HG03469 (cell line): Measurements from ENCODE around the gene ACADVL.
A peak's percentile ranks its signal among the peaks of the same experiment; 100 is the strongest.
"Not testable (repeated sequence)": the region's sequence is repeated elsewhere in the genome, so short reads cannot be mapped to it uniquely, and the experiment has no call there.

Experiments
- ATAC-seq: cut with Tn5 transposase; IDR thresholded peaks from one replicate; pipeline ENCODE4 v1.9.1; 2021; ENCODE audit warnings: mild to moderate bottlenecking, moderate library complexity, moderate number of reproducible peaks; ENCODE audit not compliant: unreplicated experiment

ACADVL gene

GRCh38 chr17:7234083-7234951 is 14.6 kb downstream of the ACADVL start, which contains the start of gene DVL2:
Gene DVL2, minus strand, starts transcription at chr17:7234517. Its CDS starts 255 bp downstream, at chr17:7234262.
- no peak for ATAC-seq

GRCh38 chr17:7235693-7236665 is 16.2 kb downstream of the ACADVL start:
- no peak for ATAC-seq

GRCh38 chr17:7236808-7237207 is 17.1 kb downstream of the ACADVL start:
- ATAC-seq = no peak

GRCh38 chr17:7237266-7237760 is 17.6 kb downstream of the ACADVL start:
- no peak for ATAC-seq

GRCh38 chr17:7237761-7238419 is 18.2 kb downstream of the ACADVL start:
- ATAC-seq = no peak

GRCh38 chr17:7238420-7239090 is 18.8 kb downstream of the ACADVL start:
- no peak for ATAC-seq

GRCh38 chr17:7239091-7240027 is 19.6 kb downstream of the ACADVL start, which contains the start of gene PHF23:
Gene PHF23, minus strand, starts transcription at chr17:7239457. Its CDS starts 178 bp downstream, at chr17:7239279.
- ATAC-seq = peak; percentile 33

GRCh38 chr17:7240375-7240774 is 20.6 kb downstream of the ACADVL start:
- ATAC-seq = no peak

GRCh38 chr17:7241090-7241733 is 21.5 kb downstream of the ACADVL start:
- ATAC-seq = no peak

GRCh38 chr17:7241783-7242716 is 22.3 kb downstream of the ACADVL start, which contains the start of gene GABARAP:
Gene GABARAP, minus strand, starts transcription at chr17:7242449. Its CDS starts 119 bp downstream, at chr17:7242330.
- ATAC-seq = no peak

- no peak for ATAC-seq
Measured at GRCh38 chr17:7242717-7243452, 23.1 kb downstream of the ACADVL start.

GRCh38 chr17:7243453-7243729 is 23.7 kb downstream of the ACADVL start:
- no peak for ATAC-seq

- ATAC-seq = not testable (repeated sequence)
Measured at GRCh38 chr17:7243838-7244237, 24.1 kb downstream of the ACADVL start.

- no peak for ATAC-seq
Measured at GRCh38 chr17:7246779-7247178, 27.0 kb downstream of the ACADVL start.

- ATAC-seq = no peak
Measured at GRCh38 chr17:7248796-7249195, 29.1 kb downstream of the ACADVL start.

GRCh38 chr17:7249214-7249613 is 29.5 kb downstream of the ACADVL start:
- no peak for ATAC-seq

GRCh38 chr17:7249830-7250229 is 30.1 kb downstream of the ACADVL start:
- ATAC-seq = no peak
